Psoas muscle (tissue), 8 donors: ENCODE measurements around the gene ILF3. TPM values are rescaled to one million over a fixed set of nuclear protein-coding genes. Genes with fewer than 3 reads are reported as not detected.

Experiments used
- ATAC-seq, 4 donors: fragments of 200-7000 bp; cut with Tn5 transposase; one replicate each; pipeline ENCODE4 v1.9.1; 2020; ENCODE audit warnings: moderate library complexity in 3 of 4, mild to moderate bottlenecking in 2 of 4
- DNase-seq, 2 donors: peaks; one replicate each; pipeline ENCODE4 v3.0.0-alpha.2; 2020
- H3K27ac ChIP-seq: fragments of 200-600 bp; one replicate; pipeline ENCODE4 v1.8.0; 2022
- H3K27me3 ChIP-seq, 3 donors: fragments of 200-600 bp in 1 of 3; one replicate each; pipeline versions ENCODE4 v1.6.1 to v1.8.0; 2013 to 2022; ENCODE audit warnings: low read length in 2 of 3, mild to moderate bottlenecking in 2 of 3, moderate library complexity in 1 of 3; ENCODE audit not compliant: insufficient read depth in 3 of 3
- H3K36me3 ChIP-seq, 2 donors: fragments of 200-600 bp in 1 of 2; one replicate each; pipeline versions ENCODE4 v1.6.1 to v1.8.0; 2013 to 2022; ENCODE audit warnings: low read depth in 1 of 2, mild to moderate bottlenecking in 1 of 2, moderate library complexity in 1 of 2; ENCODE audit not compliant: insufficient read depth in 1 of 2
- H3K4me1 ChIP-seq: fragments of 200-600 bp; one replicate; pipeline ENCODE4 v1.8.0; 2022
- H3K4me3 ChIP-seq: fragments of 200-600 bp; one replicate; pipeline ENCODE4 v1.8.0; 2022; ENCODE audit warnings: mild to moderate bottlenecking
- H3K9me3 ChIP-seq: fragments of 200-600 bp; one replicate; pipeline ENCODE4 v1.8.0; 2022
- WGBS, 3 donors: extraction: QIAGEN DNeasy Blood & Tissue Kit; methylation state at CpG; one replicate each; pipeline versions ENCODE4 v1.1.6 to v1.1.7; 2013; 5-methylcytosine and 5-hydroxymethylcytosine counted together
- intact Hi-C, 2 donors: fragments of 100-400 bp; cut with DNase I; formaldehyde crosslinking; loops; one replicate each; pipeline versions ENCODE4 v1.11.0 to v1.14.2; 2022
- polyA plus RNA-seq, 3 donors: library from polyadenylated mRNA; stranded (reverse); fragments of 200-250 nt; gene quantifications; one replicate each; pipeline ENCODE4 v1.2.3, GENCODE V29; 2013
- total RNA-seq, 4 donors: library from RNA; stranded (reverse); fragmentation: NEBNext Ultra II Directional in 2 of 4; extraction: Animal tissue kit (Norgen Biotek cat#: 25700) in 2 of 4; gene quantifications; one replicate each; pipeline versions ENCODE4 v1.2.1 to v1.2.4, GENCODE V29; 2021 to 2023
- TF ChIP-seq, protein P1 (sequence below): fragments of 200-600 bp; IDR thresholded peaks from one replicate; pipeline ENCODE4 v1.8.0; 2022; ENCODE audit warnings: antibody characterized with exemption
- donor health status: healthy with polysubstance abuse.
- donor health status: DM: no; HTN: no; CAD: no; lungs with moderate emphysema.
- donor health status: Bipolar disorder and iron deficiency.
- donor health status: healthy.
- donor health status: DM: yes; HTN: yes; CAD: no.
- donor health status: DM: no; HTN: no; CAD: no.
- donor health status: DM: no; HTN: no; CAD: no.
- donor health status: DM: yes; HTN: yes; CAD: no.

ILF3 gene
- total and polyA plus RNA-seq, 7 donors, result 70.6 to 189 (median 148) TPM

DNA sequence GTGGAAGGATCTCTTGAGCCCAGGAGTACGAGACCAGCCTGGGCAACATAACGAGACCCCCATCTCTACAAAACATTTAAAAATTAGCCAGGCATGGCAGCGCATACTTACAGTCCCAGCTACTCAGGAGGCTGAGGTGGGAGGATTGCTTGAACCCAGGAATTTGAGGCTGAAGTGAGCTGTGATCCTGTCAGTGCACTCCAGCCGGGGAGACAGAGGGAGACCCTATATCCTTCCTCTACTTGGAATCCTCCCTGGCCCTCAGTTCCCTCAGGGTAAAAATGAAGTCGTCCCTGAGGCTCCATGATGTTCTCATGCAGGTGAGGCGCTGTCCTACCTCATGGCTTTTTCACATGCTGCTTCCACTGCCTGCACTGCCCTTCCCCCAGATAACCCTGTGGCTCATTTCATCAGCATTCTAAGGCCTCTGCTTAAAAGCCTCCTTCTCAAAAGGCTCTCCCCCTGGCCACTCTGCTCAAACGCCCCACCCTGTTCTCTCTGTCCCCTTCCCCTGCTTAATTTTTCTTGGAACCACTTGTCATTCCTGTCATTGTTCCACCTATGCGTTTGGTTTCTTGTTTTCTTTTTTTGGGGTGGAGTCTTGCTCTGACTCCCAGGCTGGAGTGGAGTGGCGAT, 82.9 kb downstream of the ILF3 start:
- peaks cover 5% of the 10 kb centered on the region for H3K4me1 ChIP-seq
- intact Hi-C loops, result no loop called here

DNA sequence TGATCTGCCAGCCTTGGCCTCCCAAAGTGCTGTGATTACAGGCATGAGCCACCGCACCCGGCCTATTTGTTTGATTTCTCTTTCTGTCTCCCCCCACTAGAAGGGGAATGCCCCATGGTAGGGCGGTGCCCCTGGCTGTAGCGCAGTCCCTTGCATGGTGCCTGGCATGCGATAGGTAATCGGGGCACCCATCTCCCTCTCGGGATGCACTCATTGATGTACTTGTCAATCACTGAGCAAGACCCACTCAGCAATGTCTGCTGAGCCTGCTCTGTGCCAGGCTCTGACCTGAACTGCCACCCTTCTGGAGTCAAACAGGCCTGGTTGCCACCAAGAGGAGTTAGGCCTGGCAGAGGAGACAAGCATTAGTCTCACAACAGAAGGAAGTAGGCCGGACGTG, 83.6 kb downstream of the ILF3 start:
- intact Hi-C loops, result no loop called here
- no peak for ATAC-seq
- no peak overlapping the region for H3K27ac ChIP-seq

More for the DNA sequence above, 82.9 kb downstream of the ILF3 start:
- TF ChIP-seq, protein P1, sequence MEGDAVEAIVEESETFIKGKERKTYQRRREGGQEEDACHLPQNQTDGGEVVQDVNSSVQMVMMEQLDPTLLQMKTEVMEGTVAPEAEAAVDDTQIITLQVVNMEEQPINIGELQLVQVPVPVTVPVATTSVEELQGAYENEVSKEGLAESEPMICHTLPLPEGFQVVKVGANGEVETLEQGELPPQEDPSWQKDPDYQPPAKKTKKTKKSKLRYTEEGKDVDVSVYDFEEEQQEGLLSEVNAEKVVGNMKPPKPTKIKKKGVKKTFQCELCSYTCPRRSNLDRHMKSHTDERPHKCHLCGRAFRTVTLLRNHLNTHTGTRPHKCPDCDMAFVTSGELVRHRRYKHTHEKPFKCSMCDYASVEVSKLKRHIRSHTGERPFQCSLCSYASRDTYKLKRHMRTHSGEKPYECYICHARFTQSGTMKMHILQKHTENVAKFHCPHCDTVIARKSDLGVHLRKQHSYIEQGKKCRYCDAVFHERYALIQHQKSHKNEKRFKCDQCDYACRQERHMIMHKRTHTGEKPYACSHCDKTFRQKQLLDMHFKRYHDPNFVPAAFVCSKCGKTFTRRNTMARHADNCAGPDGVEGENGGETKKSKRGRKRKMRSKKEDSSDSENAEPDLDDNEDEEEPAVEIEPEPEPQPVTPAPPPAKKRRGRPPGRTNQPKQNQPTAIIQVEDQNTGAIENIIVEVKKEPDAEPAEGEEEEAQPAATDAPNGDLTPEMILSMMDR, result no peak
- Histone ChIP-seq H3K36me3 (no peaks in the 10 kb centered on the region), H3K4me3 (no peak overlapping the region), H3K9me3 (no peaks in the 10 kb centered on the region), H3K27ac (no peak overlapping the region), H3K27me3 (no peaks in the 10 kb centered on the region)
- WGBS, 3 donors, result 73 to 79% (median 76%) methylated on average over 9 of the region's 9 CpGs
- ATAC-seq (peak in 1 of 4 donors; percentile 31), DNase-seq (no peak)

DNA sequence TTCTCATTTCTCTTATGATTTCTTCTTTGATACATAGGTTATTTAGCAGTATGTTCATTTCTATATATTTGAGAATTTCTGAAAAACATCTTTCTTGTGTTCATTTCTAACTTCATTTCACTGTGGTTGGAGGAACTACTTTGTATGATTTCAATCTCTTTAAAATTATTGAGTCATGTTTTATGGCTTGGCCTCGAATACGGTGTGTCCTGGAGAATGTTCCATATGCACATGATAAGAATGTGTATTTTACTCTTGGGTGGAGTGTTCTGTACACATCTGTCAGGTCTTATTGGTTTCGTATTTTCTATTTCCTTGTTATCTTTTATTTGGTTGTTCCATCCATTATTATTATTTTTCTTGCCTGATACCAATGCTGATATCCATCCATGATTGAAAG, 86.7 kb downstream of the ILF3 start:
- no peaks in the 10 kb centered on the region for H3K9me3 ChIP-seq
- 95 to 97% (median 96%) methylated on average over 3 of the region's 3 CpGs for WGBS, 3 donors
- no peak overlapping the region for H3K4me3 ChIP-seq
- no peaks in the 10 kb centered on the region for H3K27me3 ChIP-seq
- no peak for ATAC-seq
- DNase-seq, result no peak
- H3K27ac ChIP-seq, result no peak overlapping the region
- TF ChIP-seq, protein P1, result no peak
- intact Hi-C loops, result no loop called here
- no peaks in the 10 kb centered on the region for H3K36me3 ChIP-seq
- H3K4me1 ChIP-seq, result peaks cover 8% of the 10 kb centered on the region

More for the DNA sequence above, 83.6 kb downstream of the ILF3 start:
- no peak for DNase-seq
- Histone ChIP-seq H3K9me3 (no peaks in the 10 kb centered on the region), H3K36me3 (no peaks in the 10 kb centered on the region), H3K4me1 (peaks cover 6% of the 10 kb centered on the region), H3K27me3 (no peaks in the 10 kb centered on the region), H3K4me3 (no peak overlapping the region)
- TF ChIP-seq, protein P1, result no peak
- WGBS, 3 donors, result 94 to 97% (median 94%) methylated on average over 9 of the region's 9 CpGs

Other genes starting within 250 kb of the ILF3 start
- 10 to 100 TPM in 3 of 4 donors, 1 to 10 TPM in 1; 7.9 to 29.0 (median 16.8) TPM for gene PDE4A, start 233.8 kb upstream of the ILF3 start, total RNA-seq
- gene PDE4A, start 233.8 kb upstream of the ILF3 start, polyA plus RNA-seq, result 10 to 100 TPM in 2 of 3 donors, 1 to 10 TPM in 1; 4.1 to 15.1 (median 11.5) TPM
- gene KEAP1, start 151.0 kb upstream of the ILF3 start, total RNA-seq, result 100 to 1,000 TPM; 109 to 208 (median 169) TPM
- gene KEAP1, start 151.0 kb upstream of the ILF3 start, polyA plus RNA-seq, result 100 to 1,000 TPM; 154 to 242 (median 205) TPM
- gene S1PR5, start 136.9 kb upstream of the ILF3 start, total RNA-seq, result under 1 TPM; 0.15 to 0.30 (median 0.17) TPM
- gene S1PR5, start 136.9 kb upstream of the ILF3 start, polyA plus RNA-seq, result under 1 TPM; 0.07 to 0.12 (median 0.08) TPM
- 10 to 100 TPM; 42.5 to 71.8 (median 60.8) TPM for gene ATG4D, start 110.4 kb upstream of the ILF3 start, total RNA-seq
- gene ATG4D, start 110.4 kb upstream of the ILF3 start, polyA plus RNA-seq, result 10 to 100 TPM; 49.3 to 95.7 (median 72.8) TPM
- 10 to 100 TPM; 17.3 to 20.6 (median 20.3) TPM for gene KRI1, start 88.3 kb upstream of the ILF3 start, total RNA-seq
- 10 to 100 TPM; 14.8 to 21.6 (median 20.1) TPM for gene KRI1, start 88.3 kb upstream of the ILF3 start, polyA plus RNA-seq
- gene CDKN2D, start 85.4 kb upstream of the ILF3 start, total RNA-seq, result 10 to 100 TPM in 3 of 4 donors, 1 to 10 TPM in 1; 6.1 to 13.1 (median 11.8) TPM
- gene CDKN2D, start 85.4 kb upstream of the ILF3 start, polyA plus RNA-seq, result 10 to 100 TPM; 18.0 to 29.2 (median 22.7) TPM
- not detected for gene AP1M2, start 67.0 kb upstream of the ILF3 start, total RNA-seq
- under 1 TPM in 1 of 3 donors, not detected in 2; 0.13 TPM for gene AP1M2, start 67.0 kb upstream of the ILF3 start, polyA plus RNA-seq
- gene SLC44A2, start 28.8 kb upstream of the ILF3 start, total RNA-seq, result 100 to 1,000 TPM in 1 of 4 donors, 10 to 100 TPM in 3; 73.8 to 104 (median 83.8) TPM
- 10 to 100 TPM; 36.3 to 73.4 (median 63.2) TPM for gene SLC44A2, start 28.8 kb upstream of the ILF3 start, polyA plus RNA-seq
- gene QTRT1, start 47.1 kb downstream of the ILF3 start, total RNA-seq, result 10 to 100 TPM; 24.7 to 28.8 (median 27.1) TPM
- 10 to 100 TPM; 15.9 to 33.4 (median 28.6) TPM for gene QTRT1, start 47.1 kb downstream of the ILF3 start, polyA plus RNA-seq
- gene DNM2, start 63.7 kb downstream of the ILF3 start, total RNA-seq, result 100 to 1,000 TPM; 117 to 143 (median 130) TPM
- 100 to 1,000 TPM in 1 of 3 donors, 10 to 100 TPM in 2; 70.6 to 149 (median 74.1) TPM for gene DNM2, start 63.7 kb downstream of the ILF3 start, polyA plus RNA-seq
- gene TMED1, start 181.9 kb downstream of the ILF3 start, total RNA-seq, result 10 to 100 TPM; 30.1 to 37.5 (median 34.2) TPM
- gene TMED1, start 181.9 kb downstream of the ILF3 start, polyA plus RNA-seq, result 10 to 100 TPM; 54.4 to 79.3 (median 57.6) TPM
- 1 to 10 TPM in 3 of 4 donors, under 1 TPM in 1; 0.30 to 1.8 (median 1.4) TPM for gene C19orf38, start 194.1 kb downstream of the ILF3 start, total RNA-seq
- gene C19orf38, start 194.1 kb downstream of the ILF3 start, polyA plus RNA-seq, result 1 to 10 TPM; 1.0 to 2.9 (median 1.3) TPM
- gene CARM1, start 217.2 kb downstream of the ILF3 start, total RNA-seq, result 100 to 1,000 TPM in 2 of 4 donors, 10 to 100 TPM in 2; 59.1 to 105 (median 88.6) TPM
- 100 to 1,000 TPM in 1 of 3 donors, 10 to 100 TPM in 2; 61.1 to 110 (median 94.7) TPM for gene CARM1, start 217.2 kb downstream of the ILF3 start, polyA plus RNA-seq